ENCODE results near the gene CAGE1.

The CAGE1 gene

DNA sequence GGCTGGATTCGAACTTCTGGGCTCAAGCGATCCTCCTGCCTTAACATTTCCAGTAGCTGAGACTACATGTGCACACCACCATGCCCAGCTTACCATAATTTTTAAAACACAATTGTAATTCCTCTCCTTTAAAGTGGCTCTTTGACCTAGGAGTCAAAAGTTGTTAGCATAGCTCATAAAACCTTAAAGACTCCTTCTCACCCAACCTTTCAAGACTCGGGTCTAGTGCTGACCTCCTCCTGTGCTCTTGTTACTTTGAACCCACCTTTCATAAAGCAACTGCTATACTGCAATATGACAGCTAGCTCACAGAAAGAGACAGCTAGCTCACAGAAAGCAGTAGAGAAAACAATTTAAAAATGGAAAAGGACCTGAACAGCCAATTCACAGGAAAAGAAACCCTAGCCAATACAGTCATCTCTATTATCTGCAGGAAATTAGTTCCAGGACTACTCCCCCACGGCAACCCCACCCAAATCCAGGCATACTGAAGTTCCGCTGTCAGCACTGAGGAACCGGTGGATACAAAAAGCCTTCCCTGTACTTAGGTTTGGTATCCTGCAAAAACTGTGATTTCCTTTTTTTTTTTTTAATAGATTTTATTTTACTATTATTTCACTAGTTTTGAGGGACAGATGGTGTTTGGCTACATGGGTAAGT lies 96.8 kb downstream of the CAGE1 start:
- Histone ChIP-seq H3K4me1 (ENCODE audit: control insufficient read depth in 1 of 2, insufficient read depth in 1 of 2, low read depth in 1 of 2, low read length in 1 of 2) (no peaks in the 10 kb centered on the region), H3K27me3 (no peaks in the 10 kb centered on the region), H3K4me3 (ENCODE audit: low read depth in 1 of 2, low read length in 1 of 2) (no peak overlapping the region), H3K9me3 (no peaks in the 10 kb centered on the region), H3K27ac (no peak overlapping the region), H3K36me3 (peaks cover 97% of the 10 kb centered on the region)
- no peak for TF ChIP-seq CTCF (IDR thresholded peaks at IDR 0.05)

GRCh38 chr6:7290079-7290478 lies 99.5 kb downstream of the CAGE1 start:
- no peak for TF ChIP-seq CTCF (IDR thresholded peaks at IDR 0.05)
- Histone ChIP-seq H3K36me3 (peaks cover 93% of the 10 kb centered on the region), H3K4me1 (ENCODE audit: control insufficient read depth in 1 of 2, insufficient read depth in 1 of 2, low read depth in 1 of 2, low read length in 1 of 2) (no peaks in the 10 kb centered on the region), H3K4me3 (ENCODE audit: low read depth in 1 of 2, low read length in 1 of 2) (no peak overlapping the region), H3K27me3 (no peaks in the 10 kb centered on the region), H3K27ac (no peak overlapping the region), H3K9me3 (no peaks in the 10 kb centered on the region)

DNA sequence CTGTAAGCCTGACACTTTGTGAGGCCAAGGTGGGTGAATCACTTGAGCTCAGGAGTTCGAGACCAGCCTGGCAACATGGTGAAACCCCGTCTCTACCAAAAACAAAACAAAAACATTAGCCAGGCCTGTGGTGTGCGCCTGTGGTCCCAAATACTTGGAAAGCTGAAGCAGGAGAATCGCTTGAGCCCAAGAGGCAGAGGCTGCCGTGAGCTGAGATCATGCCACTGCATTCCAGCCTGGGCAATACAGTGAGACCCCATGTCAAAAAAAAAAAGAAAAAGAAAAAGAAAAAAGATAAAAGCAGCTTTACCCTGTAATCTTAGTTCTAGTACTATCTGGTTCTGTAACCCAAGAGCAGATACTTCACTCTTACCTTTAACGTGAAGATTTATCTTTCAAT lies 104.1 kb downstream of the CAGE1 start:
- no peak overlapping the region for H3K27ac ChIP-seq
- TF ChIP-seq CTCF (IDR thresholded peaks at IDR 0.05), result no peak
- H3K4me1 ChIP-seq (ENCODE audit: control insufficient read depth in 1 of 2, insufficient read depth in 1 of 2, low read depth in 1 of 2, low read length in 1 of 2), result peaks cover 11 to 14% of the 10 kb centered on the region in 2 experiments
- no peaks in the 10 kb centered on the region for H3K9me3 ChIP-seq
- peaks cover 65% of the 10 kb centered on the region for H3K36me3 ChIP-seq
- no peaks in the 10 kb centered on the region for H3K27me3 ChIP-seq
- H3K4me3 ChIP-seq (ENCODE audit: low read depth in 1 of 2, low read length in 1 of 2), result no peak overlapping the region

GRCh38 chr6:7283676-7284075 lies 105.9 kb downstream of the CAGE1 start:
- Histone ChIP-seq H3K27me3 (no peaks in the 10 kb centered on the region), H3K4me1 (ENCODE audit: control insufficient read depth in 1 of 2, insufficient read depth in 1 of 2, low read depth in 1 of 2, low read length in 1 of 2) (peaks cover 22 to 25% of the 10 kb centered on the region in 2 experiments), H3K27ac (no peak overlapping the region), H3K4me3 (ENCODE audit: low read depth in 1 of 2, low read length in 1 of 2) (no peak overlapping the region), H3K9me3 (no peaks in the 10 kb centered on the region), H3K36me3 (peaks cover 47% of the 10 kb centered on the region)
- no peak for TF ChIP-seq CTCF (IDR thresholded peaks at IDR 0.05)

GRCh38 chr6:7282097-7282906 lies 107.2 kb downstream of the CAGE1 start:
- H3K27ac ChIP-seq, result peak overlapping the region; percentile 78
- H3K9me3 ChIP-seq, result no peaks in the 10 kb centered on the region
- peaks cover 22 to 25% of the 10 kb centered on the region in 2 experiments for H3K4me1 ChIP-seq (ENCODE audit: control insufficient read depth in 1 of 2, insufficient read depth in 1 of 2, low read depth in 1 of 2, low read length in 1 of 2)
- no peaks in the 10 kb centered on the region for H3K27me3 ChIP-seq
- TF ChIP-seq CTCF (IDR thresholded peaks at IDR 0.05), result no peak
- H3K4me3 ChIP-seq (ENCODE audit: low read depth in 1 of 2, low read length in 1 of 2), result peak overlapping the region; percentile 46 to 47
- H3K36me3 ChIP-seq, result peaks cover 33% of the 10 kb centered on the region
